HG03060 (cell line): ENCODE results near the gene EIF4G2.

Experiments used
- ATAC-seq: cut with Tn5 transposase; IDR thresholded peaks from one replicate; pipeline ENCODE4 v1.9.1; 2021; ENCODE audit warnings: low read depth, moderate number of reproducible peaks; ENCODE audit not compliant: unreplicated experiment

Gene EIF4G2

GRCh38 chr11:10809373-10810160 is 841 bp upstream of the EIF4G2 start:
- no peak for ATAC-seq

DNA sequence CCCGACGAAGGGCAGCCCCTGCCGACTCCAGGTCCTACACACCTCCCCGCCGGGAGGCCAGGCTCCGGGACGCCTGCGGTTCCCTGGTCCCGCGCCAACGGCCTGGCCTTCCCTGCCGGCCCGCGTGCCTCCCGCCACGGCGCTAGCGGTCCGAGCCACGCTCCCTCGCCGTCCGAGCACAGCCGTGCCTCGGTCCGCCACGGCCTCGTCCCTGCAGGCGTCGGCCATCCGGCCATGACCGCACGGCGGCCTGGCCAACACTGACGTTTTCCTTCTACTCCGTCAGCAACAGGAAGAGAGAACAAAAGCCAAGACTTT is 532 bp downstream of the EIF4G2 start:
- no peak for ATAC-seq

- ATAC-seq: no peak
Measured at GRCh38 chr11:10807493-10808234, 1.1 kb downstream of the EIF4G2 start.

DNA sequence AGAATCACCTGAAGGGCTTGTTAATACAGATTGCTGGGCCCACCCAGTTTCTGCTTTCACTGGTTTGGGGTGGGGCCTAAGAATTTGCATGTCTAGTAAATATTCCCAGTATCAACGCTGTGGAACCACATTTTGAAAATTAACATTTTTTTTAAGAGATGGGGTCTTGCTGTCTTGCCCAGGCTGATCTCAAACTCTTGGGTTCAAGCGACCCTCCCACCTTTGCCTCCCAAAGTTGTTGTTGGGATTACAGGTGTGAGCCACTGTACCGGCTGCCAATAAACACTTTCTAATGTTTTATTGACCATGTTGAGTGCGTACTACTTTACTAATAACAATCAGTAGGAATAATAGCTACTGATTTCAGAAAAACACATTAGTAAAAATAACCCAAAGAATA is 2.5 kb downstream of the EIF4G2 start:
- no peak for ATAC-seq

- no peak for ATAC-seq
Measured at GRCh38 chr11:10805741-10806140, 3.0 kb downstream of the EIF4G2 start.

- no peak for ATAC-seq
Measured at GRCh38 chr11:10803676-10804075, 5.0 kb downstream of the EIF4G2 start.

DNA sequence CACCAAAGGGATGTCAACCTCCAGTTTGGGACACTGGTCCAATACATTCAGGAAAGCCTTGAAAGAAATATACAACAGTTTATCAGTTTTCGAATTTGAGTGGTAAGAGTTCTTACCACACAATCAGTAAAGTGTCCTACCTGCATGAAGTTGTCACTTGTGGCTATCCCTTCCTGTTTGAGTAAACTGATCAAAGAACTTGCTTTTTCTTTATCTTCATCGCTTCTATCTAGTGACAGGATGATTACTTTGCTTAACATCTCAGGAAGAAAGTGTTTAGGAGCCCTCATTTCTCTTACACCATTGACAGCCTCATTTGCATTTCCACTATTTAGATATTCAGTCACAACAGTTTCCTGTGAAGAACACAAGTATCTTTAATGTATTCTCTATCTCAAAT is 8.4 kb downstream of the EIF4G2 start:
- no peak for ATAC-seq

GRCh38 chr11:10798330-10798928 is 10.3 kb downstream of the EIF4G2 start:
- no peak for ATAC-seq

DNA sequence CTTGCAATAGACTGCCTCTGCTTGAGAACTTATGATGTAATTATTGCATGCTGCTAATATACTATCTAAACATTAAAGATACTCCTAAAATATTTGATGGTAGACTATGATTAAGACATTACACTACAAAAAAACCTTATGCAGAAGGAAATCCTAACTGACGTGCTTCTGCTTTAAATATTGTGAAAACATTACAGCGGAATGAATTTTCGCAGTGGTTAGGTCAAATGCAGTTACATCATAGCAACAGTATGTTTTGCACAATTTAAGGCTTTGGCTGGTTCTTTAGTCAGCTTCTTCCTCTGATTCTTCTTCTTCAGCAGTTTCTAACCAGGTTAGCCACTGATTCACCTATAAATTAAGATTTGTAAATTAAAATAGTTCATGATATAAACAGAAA is 11.2 kb downstream of the EIF4G2 start:
- ATAC-seq: no peak

- no peak for ATAC-seq
Measured at GRCh38 chr11:10797001-10797400, 11.7 kb downstream of the EIF4G2 start.

GRCh38 chr11:10796191-10796590 is 12.5 kb downstream of the EIF4G2 start:
- ATAC-seq: no peak

DNA sequence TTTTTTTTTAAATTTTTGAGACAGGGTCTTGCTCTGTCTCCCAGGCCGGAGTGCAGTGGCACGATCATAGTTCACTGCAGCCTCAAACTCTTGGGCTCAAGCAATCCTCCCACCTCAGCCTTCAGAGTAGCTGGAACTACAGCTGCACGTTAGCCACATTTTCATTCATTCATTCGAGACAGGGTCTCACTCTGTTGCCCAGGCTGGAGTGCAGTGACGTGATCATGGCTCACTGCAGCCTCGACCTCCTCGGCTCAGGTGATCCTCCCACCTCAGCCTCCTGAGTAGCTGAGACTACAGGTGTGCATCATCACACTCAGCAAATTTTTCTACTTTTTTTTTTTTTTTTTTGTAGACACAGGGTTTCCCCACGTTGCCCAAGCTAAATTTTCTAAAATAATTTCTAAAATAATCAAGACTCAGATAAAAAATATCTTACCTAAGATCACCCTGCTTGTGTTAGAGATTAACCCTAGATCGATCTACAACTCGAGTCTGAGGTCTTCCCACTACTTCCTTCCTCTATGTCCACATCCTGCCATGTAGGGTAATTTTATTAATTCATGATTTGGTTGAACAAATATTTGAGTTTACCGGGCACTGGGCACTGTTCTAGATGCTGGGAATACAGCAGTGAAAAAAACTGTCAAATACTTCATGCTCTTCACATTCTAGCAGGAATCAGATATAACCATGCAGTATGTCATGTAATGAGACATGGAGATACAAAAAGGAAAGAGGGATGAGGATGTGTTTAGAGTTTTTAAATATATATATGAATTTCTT is 15.1 kb downstream of the EIF4G2 start:
- ATAC-seq: no peak

- ATAC-seq: peak; percentile 49
Measured at GRCh38 chr11:10792385-10793068, 16.2 kb downstream of the EIF4G2 start.

- no peak for ATAC-seq
Measured at GRCh38 chr11:10786451-10786850, 22.3 kb downstream of the EIF4G2 start.

DNA sequence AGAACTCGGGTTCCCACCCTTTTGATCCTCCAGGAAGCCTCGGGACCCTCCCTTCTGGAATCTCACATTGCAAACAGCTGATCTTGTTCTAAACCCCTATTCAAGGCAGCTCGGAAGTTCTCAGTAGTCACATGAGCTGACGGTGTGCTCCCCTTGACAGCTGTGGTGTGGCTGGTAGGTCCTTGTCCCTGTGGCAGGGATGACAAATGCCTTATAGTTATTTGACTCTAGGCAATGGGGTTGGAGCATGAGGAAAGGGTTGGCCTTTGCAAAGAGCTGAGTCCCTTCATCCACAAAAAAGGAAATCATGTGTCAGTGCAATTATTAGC is 23.6 kb downstream of the EIF4G2 start:
- ATAC-seq: no peak

DNA sequence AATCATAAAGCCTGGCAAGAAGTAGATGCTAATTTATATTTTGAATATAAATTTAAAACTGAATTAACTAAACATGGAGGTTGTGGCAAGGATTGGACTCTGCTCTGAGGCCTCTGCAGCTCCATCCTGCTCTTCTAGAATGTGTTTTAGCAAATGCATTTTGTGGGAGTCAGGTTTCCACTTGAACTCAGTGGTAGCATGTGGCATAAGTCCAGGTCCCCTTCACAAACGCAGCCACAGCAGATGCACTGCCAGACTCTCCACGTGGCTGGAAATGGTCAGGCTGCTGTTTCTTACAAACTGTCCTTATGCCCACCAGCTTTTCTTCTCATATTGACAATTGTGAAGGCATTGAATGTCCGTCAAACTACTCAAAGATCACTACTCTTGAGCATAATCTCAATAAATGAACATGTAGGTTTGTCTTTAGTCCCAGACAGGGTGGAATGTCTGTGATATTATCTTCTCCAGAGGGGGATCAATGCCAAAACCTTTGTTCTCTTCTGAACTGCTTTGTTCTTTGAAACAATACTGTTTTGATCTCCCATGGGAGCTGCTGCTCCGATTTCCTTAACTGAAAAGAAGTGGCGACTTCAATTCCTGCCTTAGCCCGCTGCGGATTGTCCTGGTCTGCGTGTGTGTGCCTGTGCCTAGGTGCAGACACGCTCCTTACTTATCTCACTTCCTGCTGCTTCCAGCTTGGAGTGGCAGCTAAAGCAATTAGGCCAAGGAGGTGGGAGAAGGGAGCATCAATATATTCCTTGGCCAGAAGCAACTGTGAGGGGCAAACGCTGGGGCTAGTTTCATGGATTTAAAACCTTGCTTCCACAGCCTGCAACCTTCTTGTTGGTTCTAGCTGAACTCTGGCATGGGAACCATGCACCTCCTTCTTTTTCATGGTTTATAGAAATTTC is 24.2 kb downstream of the EIF4G2 start:
- no peak for ATAC-seq

- no peak for ATAC-seq
Measured at GRCh38 chr11:10780040-10780439, 28.7 kb downstream of the EIF4G2 start.

DNA sequence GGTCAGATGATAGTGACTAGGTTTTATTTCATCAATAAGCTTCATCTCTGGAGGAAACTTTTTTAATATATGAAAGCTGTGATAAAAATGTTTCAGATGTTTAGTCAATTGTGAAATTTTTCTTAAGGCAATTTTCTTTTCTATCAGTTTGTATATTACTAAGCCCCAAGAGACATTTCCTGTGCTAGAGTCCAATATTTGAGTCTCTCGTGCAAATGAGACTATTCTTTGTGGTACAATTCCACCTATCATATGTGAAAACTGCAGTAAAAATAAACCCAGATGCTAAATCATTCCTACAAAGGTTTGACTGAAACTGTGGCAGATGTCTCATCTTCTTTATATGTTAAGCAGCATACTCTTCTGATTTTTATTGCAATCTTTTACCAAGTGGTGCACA is 29.6 kb downstream of the EIF4G2 start:
- ATAC-seq: no peak

- no peak for ATAC-seq
Measured at GRCh38 chr11:10778217-10778970, 30.3 kb downstream of the EIF4G2 start.
